Fibroblast of upper back skin (primary cell): ENCODE data around the gene RBPMS2.
"Not testable (repeated sequence)": the region's sequence is repeated elsewhere in the genome, so short reads cannot be mapped to it uniquely, and the experiment has no call there.

Source experiments
- DNase-seq: peaks from one replicate; pipeline ENCODE4 v3.0.0-alpha.2; 2013

RBPMS2 gene

DNA sequence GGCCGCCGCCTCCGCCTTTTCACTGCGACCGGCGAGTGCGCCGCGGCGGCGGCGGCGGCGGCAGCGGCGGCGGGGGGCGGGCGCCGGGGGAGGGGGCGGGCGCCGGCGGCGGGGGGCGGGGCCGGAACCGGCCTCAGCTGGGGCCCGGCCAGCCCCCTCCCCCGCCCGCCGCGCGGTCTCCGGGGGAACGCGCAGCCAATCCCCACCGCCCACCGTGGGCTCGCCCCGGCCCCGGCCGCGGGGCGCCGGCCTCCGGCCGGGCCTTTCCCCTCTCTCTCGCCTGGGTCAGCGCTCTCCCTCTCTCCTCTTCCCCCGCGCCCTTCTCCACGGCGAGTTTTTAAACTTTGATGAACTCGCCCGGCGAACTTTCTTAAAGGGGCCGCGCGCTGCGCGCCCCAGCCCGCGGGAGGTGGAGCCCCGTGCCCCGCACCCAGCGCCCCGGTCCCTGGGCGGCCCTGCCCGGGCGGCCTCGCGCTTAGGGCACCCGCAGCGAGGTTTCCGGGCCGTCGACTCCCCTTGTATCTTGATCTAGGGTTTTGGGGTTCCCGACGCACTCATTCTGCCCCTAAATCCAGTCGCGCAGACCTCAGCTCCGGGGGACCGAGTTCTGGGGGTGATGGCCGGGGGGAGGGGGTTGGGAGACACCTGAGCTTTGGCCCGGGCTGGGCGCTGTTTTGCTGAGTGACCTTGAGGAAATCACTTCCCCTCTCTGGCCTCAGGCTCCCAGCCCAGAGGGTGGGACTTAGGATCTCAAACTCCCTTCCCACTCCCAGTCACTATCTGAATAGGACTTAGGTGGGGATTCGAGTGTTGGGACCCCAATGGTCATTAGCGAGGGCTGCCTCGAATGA is at the start of gene RBPMS2:
TSS of gene RBPMS2 (minus strand) at position 39 of the 851 bp plus-strand sequence. CDS start 270 bp downstream, outside the sequence.
- no peak for DNase-seq

DNA sequence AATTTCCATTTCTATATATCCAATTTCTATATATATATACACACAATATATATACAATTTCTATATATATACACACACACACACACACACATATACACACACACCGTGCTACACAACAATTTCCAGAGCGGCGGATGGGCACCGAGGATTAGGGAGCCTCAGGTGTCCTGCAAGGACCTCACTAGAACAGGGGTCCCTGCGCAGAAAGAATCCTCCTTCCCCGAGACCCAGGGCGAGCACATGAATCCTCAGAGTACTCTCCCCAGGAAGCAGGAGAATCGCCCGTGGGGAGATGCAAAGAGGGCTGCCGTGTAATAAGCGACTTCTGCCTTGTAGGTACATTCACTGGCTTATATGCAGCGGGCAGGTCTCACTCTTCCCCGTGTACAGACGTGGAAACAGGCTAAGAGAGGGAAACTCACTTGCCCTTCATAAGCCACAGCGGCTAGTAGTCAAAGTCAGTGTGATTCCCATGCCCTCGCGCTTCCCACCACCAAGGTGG is 49.6 kb upstream of the RBPMS2 start:
- no peak for DNase-seq

DNA sequence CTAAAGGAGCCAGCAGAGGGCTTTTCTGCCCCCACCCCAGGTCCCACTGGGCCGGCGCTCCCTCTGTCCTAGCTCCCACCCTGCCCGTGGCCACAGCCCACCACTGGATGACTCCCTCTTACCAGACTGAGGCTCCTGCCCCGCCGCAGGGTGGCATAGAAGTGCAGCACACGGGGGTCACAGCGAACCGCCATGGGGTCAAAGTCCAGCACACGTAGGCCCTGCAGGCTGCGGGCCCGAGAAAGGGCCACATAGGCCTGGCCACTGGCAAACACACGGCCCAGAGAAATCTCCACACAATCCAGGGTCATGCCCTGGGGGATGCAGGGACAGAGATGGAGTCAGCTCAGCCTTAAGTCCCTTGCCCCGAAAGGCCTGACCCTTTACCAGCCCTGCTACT is 41.1 kb upstream of the RBPMS2 start:
- no peak for DNase-seq

GRCh38 chr15:64814965-64815364 is 39.6 kb upstream of the RBPMS2 start:
- DNase-seq: not testable (repeated sequence)

GRCh38 chr15:64814283-64814682 is 38.9 kb upstream of the RBPMS2 start:
- DNase-seq: not testable (repeated sequence)

DNA sequence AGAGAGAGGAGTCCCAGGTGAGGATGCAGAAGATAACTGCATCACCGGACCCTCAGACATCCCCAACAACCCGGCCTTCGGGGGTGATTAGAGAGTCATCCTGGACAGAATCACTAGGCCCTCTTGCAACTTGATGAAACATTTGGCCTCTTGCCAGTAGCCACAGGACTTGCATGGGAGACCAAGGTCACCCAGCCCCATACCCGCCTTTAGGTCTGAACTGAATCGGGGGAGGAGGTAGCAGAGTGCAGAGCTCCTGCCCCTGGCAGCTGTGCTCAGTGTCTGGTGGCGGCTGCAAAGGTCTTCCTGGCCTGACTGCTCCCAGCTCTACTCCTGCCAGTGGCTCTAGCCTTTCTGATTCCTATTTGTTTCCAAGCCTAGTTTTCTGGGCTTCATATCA is 37.7 kb upstream of the RBPMS2 start:
- peak; percentile 37 for DNase-seq

- no peak for DNase-seq
These were observed 35.3 kb upstream of the RBPMS2 start for GRCh38 chr15:64810497-64811326.

GRCh38 chr15:64809649-64810496 is 34.5 kb upstream of the RBPMS2 start:
- DNase-seq: peak; percentile 68

- no peak for DNase-seq
These were observed 33.5 kb upstream of the RBPMS2 start for GRCh38 chr15:64808785-64809453.

- DNase-seq: no peak
These were observed 32.4 kb upstream of the RBPMS2 start for GRCh38 chr15:64807751-64808222.

DNA sequence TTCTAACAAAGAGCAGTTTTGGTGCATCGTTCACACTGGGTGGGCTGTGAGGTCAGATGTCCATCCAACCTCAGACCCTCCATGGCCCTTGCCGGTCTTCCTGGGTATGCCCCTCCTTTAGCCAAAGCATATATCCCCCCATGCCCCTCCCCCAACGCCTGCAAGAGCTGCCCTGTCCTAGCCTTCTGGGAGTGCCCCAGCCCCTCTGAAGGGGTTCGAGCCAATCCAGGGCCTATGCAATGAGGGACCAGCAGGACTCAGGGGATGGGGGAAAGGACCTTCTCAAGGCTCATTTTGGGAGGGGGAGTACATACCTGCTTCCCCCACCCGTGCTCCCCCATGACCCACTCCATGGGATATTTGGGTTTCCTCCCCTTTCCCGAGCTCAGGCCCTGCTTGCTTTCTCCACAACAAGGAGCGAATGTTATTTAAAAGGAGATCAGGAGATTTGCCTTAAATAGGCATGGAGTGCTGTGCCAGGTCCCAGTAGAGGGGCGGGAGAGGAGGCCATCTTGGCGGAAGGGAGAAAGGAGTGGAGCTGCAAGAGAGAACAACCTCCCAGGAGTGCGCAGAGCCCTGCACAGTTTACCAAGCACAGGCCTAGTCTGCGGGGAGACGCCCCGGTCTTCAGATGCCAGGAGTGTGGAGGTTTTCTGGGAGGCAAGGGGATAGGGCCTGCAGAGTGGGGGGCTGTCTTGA is 31.8 kb upstream of the RBPMS2 start:
- DNase-seq: no peak

DNA sequence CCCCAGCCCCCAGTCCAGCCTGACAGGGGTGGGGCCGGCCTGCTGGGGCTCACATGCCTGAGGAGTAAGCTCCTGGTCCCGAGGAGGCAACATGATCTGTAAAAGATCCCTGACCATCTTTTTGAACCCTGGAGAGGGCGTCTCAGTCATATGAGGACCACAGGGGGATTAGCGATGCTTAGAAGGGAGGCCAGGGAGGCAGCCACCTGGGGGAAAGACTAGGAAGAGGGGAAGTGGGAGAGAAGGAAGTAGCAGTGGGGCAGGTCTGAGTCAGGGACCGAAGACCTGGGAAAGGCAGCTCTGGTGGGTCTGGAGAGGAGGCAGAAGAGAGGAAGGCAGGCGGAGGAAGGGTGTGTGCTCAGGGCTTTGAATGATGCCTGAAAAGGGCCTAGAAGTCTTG is 31.1 kb upstream of the RBPMS2 start:
- no peak for DNase-seq

GRCh38 chr15:64804619-64805018 is 29.2 kb upstream of the RBPMS2 start:
- DNase-seq: no peak

GRCh38 chr15:64803526-64803925 is 28.1 kb upstream of the RBPMS2 start:
- no peak for DNase-seq

GRCh38 chr15:64800476-64800875 is 25.1 kb upstream of the RBPMS2 start:
- DNase-seq: no peak

DNA sequence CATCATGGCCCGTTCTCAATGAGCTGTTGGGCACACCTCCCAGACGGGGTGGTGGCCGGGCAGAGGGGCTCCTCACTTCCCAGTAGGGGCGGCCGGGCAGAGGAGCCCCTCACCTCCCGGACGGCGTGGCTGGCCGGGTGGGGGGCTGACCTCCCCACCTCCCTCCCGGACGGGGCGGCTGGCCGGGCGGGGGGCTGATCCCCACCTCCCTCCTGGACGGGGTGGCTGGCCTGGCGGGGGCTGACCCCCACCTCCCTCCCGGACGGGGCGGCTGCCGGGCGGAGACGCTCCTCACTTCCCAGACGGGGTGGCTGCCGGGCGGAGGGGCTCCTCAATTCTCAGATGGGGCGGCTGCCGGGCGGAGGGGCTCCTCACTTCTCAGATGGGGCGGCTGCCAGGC is 23.5 kb upstream of the RBPMS2 start:
- not testable (repeated sequence) for DNase-seq

DNA sequence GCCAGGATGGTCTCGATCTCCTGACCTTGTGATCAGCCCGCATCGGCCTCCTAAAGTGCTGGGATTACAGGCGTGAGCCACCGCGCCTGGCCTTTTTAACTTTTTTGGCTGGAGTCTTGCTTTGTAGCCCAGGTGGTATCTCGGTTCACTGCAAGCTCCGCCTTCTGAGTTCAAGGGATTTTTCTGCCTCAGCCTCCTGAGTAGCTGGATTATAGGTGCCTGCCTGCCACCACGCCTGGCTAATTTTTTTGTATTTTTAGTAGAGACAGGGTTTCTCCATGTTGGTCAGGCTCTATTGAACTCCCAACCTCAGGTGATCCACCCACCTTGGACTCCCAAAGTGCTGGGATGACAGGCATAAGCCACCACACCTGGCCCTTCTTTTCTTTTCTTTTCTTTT is 20.5 kb upstream of the RBPMS2 start:
- DNase-seq: not testable (repeated sequence)

DNA sequence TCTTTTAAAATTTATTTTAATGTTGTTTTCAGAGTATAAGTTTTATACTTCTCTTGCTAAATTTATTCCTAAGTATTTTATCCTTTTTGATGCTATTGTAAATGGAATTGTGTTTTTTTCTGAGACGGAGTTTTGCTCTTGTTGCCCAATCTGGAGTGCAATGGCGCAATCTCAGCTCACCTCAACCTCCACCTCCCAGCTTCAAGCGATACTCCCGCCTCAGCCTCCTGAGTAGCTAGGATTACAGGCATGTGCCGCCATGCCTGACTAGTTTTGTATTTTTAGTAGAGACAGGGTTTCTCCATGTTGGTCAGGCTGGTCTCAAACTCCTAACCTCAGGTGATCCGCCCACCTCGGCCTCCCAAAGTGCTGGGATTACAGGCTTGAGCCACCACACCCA is 19.9 kb upstream of the RBPMS2 start:
- not testable (repeated sequence) for DNase-seq

GRCh38 chr15:64792282-64792681 is 16.9 kb upstream of the RBPMS2 start:
- DNase-seq: no peak

DNA sequence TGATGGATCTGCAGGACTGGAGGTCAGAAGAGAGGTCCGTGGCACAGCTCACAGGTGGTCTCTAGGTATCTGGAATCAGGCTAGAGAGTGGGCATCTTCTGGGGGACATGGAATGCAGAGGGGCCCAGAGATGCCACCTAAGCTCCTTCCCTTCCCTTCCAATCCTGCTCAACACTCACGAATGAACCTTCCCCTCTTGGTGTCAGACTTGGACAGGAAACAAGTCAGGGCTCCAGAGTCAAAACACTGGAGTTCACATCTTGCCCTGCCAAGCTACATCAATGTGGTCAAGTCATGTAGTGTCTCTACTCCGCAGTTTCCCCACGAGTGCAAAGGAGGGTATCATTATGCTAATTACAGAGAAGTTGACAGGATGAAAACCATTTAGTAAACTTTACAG is 16.0 kb upstream of the RBPMS2 start:
- DNase-seq: no peak

DNA sequence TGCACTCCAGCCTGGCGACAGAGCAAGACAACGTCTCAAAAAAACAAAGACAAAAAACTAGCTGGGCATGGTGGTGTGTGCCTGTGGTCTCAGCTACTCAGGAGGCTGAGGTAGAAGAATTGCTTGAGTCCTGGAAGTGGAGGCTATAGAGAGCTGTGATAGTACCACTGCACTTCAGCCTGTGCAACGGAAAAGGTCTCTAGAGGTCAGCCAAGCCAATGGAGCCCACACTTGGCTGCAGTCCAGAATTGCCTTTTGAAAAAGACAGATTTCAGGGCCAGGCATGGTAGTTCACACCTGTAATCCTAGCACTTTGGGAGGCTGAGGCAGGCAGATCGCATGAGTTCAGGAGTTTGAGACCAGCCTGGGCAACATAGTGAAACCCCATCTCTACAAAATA is 8.4 kb upstream of the RBPMS2 start:
- no peak for DNase-seq
